Loucy (cell line): Measurements from ENCODE around the gene TBC1D22A.

ENCODE experiments used
- EZH2phosphoT487 ChIP-seq: fragments of 200-600 bp; IDR thresholded peaks from 2 replicates; pipeline ENCODE4 v1.6.1; 2018; ENCODE audit warnings: antibody characterized with exemption, mild to moderate bottlenecking, moderate library complexity, borderline replicate concordance
- TF ChIP-seq, protein P1 (sequence below): fragments of 200-600 bp; sonication (generic); conservative IDR thresholded peaks from 2 replicates; pipeline ENCODE4 v1.5.1; 2014; ENCODE audit warnings: mild to moderate bottlenecking, antibody characterized with exemption, low read length

DNA sequence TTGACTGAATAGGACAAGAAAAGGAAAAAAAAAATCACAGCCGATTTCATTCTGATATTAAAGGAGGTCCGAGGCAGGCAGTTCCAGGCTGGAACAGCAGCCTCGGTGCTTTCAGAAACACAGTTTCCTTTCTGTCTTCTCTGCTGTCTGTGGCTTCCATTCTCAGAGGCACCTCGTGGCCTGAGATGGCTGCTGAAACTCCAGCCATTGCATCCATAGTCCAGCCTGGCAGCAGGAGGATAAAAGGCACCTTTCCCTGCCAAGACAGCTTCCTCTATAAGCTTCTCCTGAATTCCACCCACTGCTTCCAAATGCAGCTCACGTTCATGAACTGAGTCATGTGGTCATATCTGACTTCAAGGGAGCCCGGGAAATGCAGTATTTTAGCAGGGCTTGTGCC, 390.5 kb downstream of the TBC1D22A start:
- TF ChIP-seq, protein P1, sequence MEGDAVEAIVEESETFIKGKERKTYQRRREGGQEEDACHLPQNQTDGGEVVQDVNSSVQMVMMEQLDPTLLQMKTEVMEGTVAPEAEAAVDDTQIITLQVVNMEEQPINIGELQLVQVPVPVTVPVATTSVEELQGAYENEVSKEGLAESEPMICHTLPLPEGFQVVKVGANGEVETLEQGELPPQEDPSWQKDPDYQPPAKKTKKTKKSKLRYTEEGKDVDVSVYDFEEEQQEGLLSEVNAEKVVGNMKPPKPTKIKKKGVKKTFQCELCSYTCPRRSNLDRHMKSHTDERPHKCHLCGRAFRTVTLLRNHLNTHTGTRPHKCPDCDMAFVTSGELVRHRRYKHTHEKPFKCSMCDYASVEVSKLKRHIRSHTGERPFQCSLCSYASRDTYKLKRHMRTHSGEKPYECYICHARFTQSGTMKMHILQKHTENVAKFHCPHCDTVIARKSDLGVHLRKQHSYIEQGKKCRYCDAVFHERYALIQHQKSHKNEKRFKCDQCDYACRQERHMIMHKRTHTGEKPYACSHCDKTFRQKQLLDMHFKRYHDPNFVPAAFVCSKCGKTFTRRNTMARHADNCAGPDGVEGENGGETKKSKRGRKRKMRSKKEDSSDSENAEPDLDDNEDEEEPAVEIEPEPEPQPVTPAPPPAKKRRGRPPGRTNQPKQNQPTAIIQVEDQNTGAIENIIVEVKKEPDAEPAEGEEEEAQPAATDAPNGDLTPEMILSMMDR = no peak
- no peak for TF ChIP-seq EZH2phosphoT487
